GM12878 (cell line): ENCODE results near the gene ADGRA3. TPM values are rescaled to one million over a fixed set of nuclear protein-coding genes. Genes with fewer than 3 reads are reported as not detected.

ENCODE experiments used
- ATAC-seq: fragments of 200-7000 bp; cut with Tn5 transposase; 3 replicates; pipeline ENCODE4 v1.9.1; 2020; ENCODE audit warnings: mild to moderate bottlenecking, moderate library complexity
- BruUV-seq: library from RNA; stranded (reverse); fragments of 400-500 nt; replicated peaks from 2 replicates; lab custom pipeline; 2021; lab: Mats Ljungman, UMichigan
- CTCF ChIA-PET: fragments of 300-600 bp; sonication (Branson Sonifier 250); formaldehyde crosslinking; extraction: SDS; loops from one replicate; lab custom pipeline; 2021; ENCODE audit warnings: inconsistent platforms; lab: Yijun Ruan, JAX
- POLR2A ChIA-PET: fragments of 350-600 bp; formaldehyde crosslinking; extraction: SDS; loops from one replicate; lab custom pipeline; 2021; ENCODE audit warnings: inconsistent platforms; lab: Charles Lee
- RAD21 ChIA-PET: fragments of 300-600 bp; sonication (Branson Sonifier 250); formaldehyde crosslinking; loops from one replicate; lab custom pipeline; 2023; ENCODE audit warnings: antibody characterized with exemption; ENCODE audit not compliant: unreplicated experiment; lab: Charles Lee
- SMC1A ChIA-PET: fragments of 300-600 bp; sonication (Branson Sonifier 250); formaldehyde crosslinking; loops from one replicate; lab custom pipeline; 2023; ENCODE audit not compliant: unreplicated experiment, uncharacterized antibody; lab: Charles Lee
- DNase-seq: peaks from one replicate; pipeline ENCODE4 v3.0.0-alpha.2; 2011; ENCODE audit warnings: low read depth, low spot score
- FAIRE-seq: peaks from 3 replicates; lab custom pipeline; 2011; peaks lifted over from hg19 to GRCh38; lab: Jason Lieb, UNC
- H2AFZ ChIP-seq: 2 replicates; pipeline ENCODE4 v1.6.0; 2011; ENCODE audit warnings: low read depth, low read length, control low read depth; ENCODE audit not compliant: control insufficient read depth
- H3K27ac ChIP-seq: 2 replicates; pipeline ENCODE4 v1.5.1; 2011; ENCODE audit warnings: control low read depth; ENCODE audit not compliant: control insufficient read depth, insufficient read depth
- H3K27me3 ChIP-seq, 2 experiments: replicated peaks in 1 of 2; 2 replicates each; pipeline versions ENCODE4 v1.6.0 to v1.6.1; 2011; ENCODE audit warnings: low read length in 1 of 2; ENCODE audit not compliant: control insufficient read depth in 2 of 2, insufficient read depth in 2 of 2
- H3K36me3 ChIP-seq, 2 experiments: 2 replicates each; pipeline ENCODE4 v1.5.1; 2011; ENCODE audit warnings: low read length in 1 of 2; ENCODE audit not compliant: control insufficient read depth in 2 of 2, insufficient read depth in 2 of 2
- H3K4me1 ChIP-seq: 2 replicates; pipeline ENCODE4 v1.6.1; 2011; ENCODE audit warnings: mild to moderate bottlenecking, low read length, moderate library complexity, mixed read lengths; ENCODE audit not compliant: control insufficient read depth, insufficient read depth
- H3K4me2 ChIP-seq: 2 replicates; pipeline ENCODE4 v1.6.0; 2011; ENCODE audit warnings: control low read depth; ENCODE audit not compliant: control insufficient read depth, insufficient read depth
- H3K4me3 ChIP-seq: fragments of 200-600 bp; sonication (generic); 2 replicates; pipeline ENCODE4 v1.5.1; 2016
- H3K79me2 ChIP-seq: 2 replicates; pipeline ENCODE4 v1.6.0; 2011; ENCODE audit warnings: low read length; ENCODE audit not compliant: control insufficient read depth, insufficient read depth
- H3K9ac ChIP-seq: 2 replicates; pipeline ENCODE4 v1.8.0; 2011; ENCODE audit warnings: low read length, control low read depth, mixed read lengths; ENCODE audit not compliant: control insufficient read depth, insufficient read depth
- H3K9me3 ChIP-seq: replicated peaks from 3 replicates; pipeline ENCODE4 v1.5.1; 2011; ENCODE audit warnings: mild to moderate bottlenecking, low read length; ENCODE audit not compliant: control insufficient read depth, insufficient read depth
- H4K20me1 ChIP-seq: 2 replicates; pipeline ENCODE4 v1.6.0; 2011; ENCODE audit not compliant: control insufficient read depth, insufficient read depth
- ASH2L ChIP-seq: fragments of 300-600, 200-600 bp; sonication (generic); IDR thresholded peaks from 2 replicates; pipeline ENCODE4 v1.6.1; 2017; ENCODE audit warnings: low read depth, mild to moderate bottlenecking, borderline replicate concordance
- CBX3 ChIP-seq: fragments of 200-600 bp; sonication (generic); IDR thresholded peaks from 2 replicates; pipeline ENCODE4 v1.6.1; 2016; ENCODE audit warnings: low read depth, borderline replicate concordance
- ETV6 ChIP-seq, 2 experiments: fragments of 450-650 bp in 1 of 2; IDR thresholded peaks in 1 of 2; conservative IDR thresholded peaks in 1 of 2; 2 replicates each; pipeline ENCODE4 v1.6.1; 2014; ENCODE audit warnings: antibody characterized with exemption in 1 of 2, borderline replicate concordance in 1 of 2, low read depth in 1 of 2, mild to moderate bottlenecking in 1 of 2, moderate library complexity in 1 of 2
- FOXK2 ChIP-seq: fragments of 450-650 bp; IDR thresholded peaks from 2 replicates; pipeline ENCODE4 v1.6.1; 2017; ENCODE audit warnings: mild to moderate bottlenecking, moderate library complexity
- HDGF ChIP-seq: fragments of 450-650 bp; IDR thresholded peaks from 2 replicates; pipeline ENCODE4 v1.6.1; 2016; ENCODE audit warnings: antibody characterized with exemption
- IRF4 ChIP-seq: IDR thresholded peaks from 2 replicates; pipeline ENCODE4 v1.6.1; 2011; ENCODE audit warnings: low read depth, low read length
- MTA2 ChIP-seq: fragments of 450-650 bp; IDR thresholded peaks from 2 replicates; pipeline ENCODE4 v1.6.1; 2016; ENCODE audit warnings: low read depth, mild to moderate bottlenecking, moderate library complexity
- MXI1 ChIP-seq: fragments of 150-350 bp; IDR thresholded peaks from 2 replicates; pipeline ENCODE4 v1.6.1; 2011; ENCODE audit warnings: low read depth, mild to moderate bottlenecking, inconsistent platforms, low read length, improper control_type of control experiment
- NFIC ChIP-seq: IDR thresholded peaks from 2 replicates; pipeline ENCODE4 v1.6.1; 2012; ENCODE audit warnings: low read depth, mild to moderate bottlenecking, inconsistent platforms, low read length, moderate library complexity
- NFYB ChIP-seq: IDR thresholded peaks from 2 replicates; pipeline ENCODE4 v1.6.1; 2011; ENCODE audit warnings: low read depth, mild to moderate bottlenecking, low read length, improper control_type of control experiment, moderate library complexity; ENCODE audit not compliant: insufficient read depth
- NR2F1 ChIP-seq: fragments of 450-650 bp; conservative IDR thresholded peaks from 2 replicates; pipeline ENCODE4 v1.6.1; 2017; ENCODE audit warnings: mild to moderate bottlenecking
- RAD51 ChIP-seq: fragments of 450-650 bp; IDR thresholded peaks from 2 replicates; pipeline ENCODE4 v1.6.1; 2016; ENCODE audit warnings: moderate library complexity, mild to moderate bottlenecking, inconsistent platforms
- SIN3A ChIP-seq: IDR thresholded peaks from 2 replicates; pipeline ENCODE4 v1.6.1; 2012; ENCODE audit warnings: low read depth, low read length, improper control_type of control experiment
- SMARCA5 ChIP-seq: fragments of 450-650 bp; IDR thresholded peaks from 2 replicates; pipeline ENCODE4 v1.6.1; 2017; ENCODE audit warnings: mild to moderate bottlenecking
- SMC3 ChIP-seq: IDR thresholded peaks from 2 replicates; pipeline ENCODE4 v1.6.1; 2011; ENCODE audit warnings: low read length, improper control_type of control experiment, borderline replicate concordance
- SP1 ChIP-seq: IDR thresholded peaks from one replicate; pipeline ENCODE4 v1.6.1; 2011; ENCODE audit warnings: low read depth, low read length
- SREBF2 ChIP-seq: IDR thresholded peaks from 2 replicates; pipeline ENCODE4 v1.6.1; 2012; ENCODE audit warnings: mild to moderate bottlenecking, low read length
- WRNIP1 ChIP-seq: IDR thresholded peaks from 2 replicates; pipeline ENCODE4 v1.6.1; 2011; ENCODE audit warnings: low read depth, low read length, improper control_type of control experiment, borderline replicate concordance
- ZNF207 ChIP-seq: fragments of 450-650 bp; IDR thresholded peaks from 2 replicates; pipeline ENCODE4 v1.6.1; 2014; ENCODE audit warnings: antibody characterized with exemption, mild to moderate bottlenecking, borderline replicate concordance
- ZNF24 ChIP-seq: fragments of 450-650 bp; IDR thresholded peaks from 2 replicates; pipeline ENCODE4 v1.6.1; 2017; ENCODE audit warnings: antibody characterized with exemption, mild to moderate bottlenecking
- ZNF274 ChIP-seq: IDR thresholded peaks from one replicate; pipeline ENCODE4 v1.8.0; 2011; ENCODE audit not compliant: insufficient read length, insufficient read depth
- WGBS: methylation state at CpG from one replicate; pipeline ENCODE4 v1.1.6; 2016; ENCODE audit warnings: low lambda C conversion rate; ENCODE audit not compliant: insufficient replicate concordance, insufficient coverage; ENCODE audit errors: missing lambda C conversion rate; 5-methylcytosine and 5-hydroxymethylcytosine counted together
- in situ Hi-C: fragments of 300-500 bp; cut with MboI; formaldehyde crosslinking; loops from 9 replicates; pipeline ENCODE4 v1.14.3; 2018; ENCODE audit warnings: mixed read lengths
- intact Hi-C: fragments of 100-400 bp; cut with micrococcal nuclease; formaldehyde crosslinking; loops from one replicate; pipeline ENCODE4 v1.14.2; 2022; ENCODE audit not compliant: unreplicated experiment
- polyA plus RNA-seq, 11 experiments: library from polyadenylated mRNA; depleted of rRNA in 4 of 11; unstranded in 6 of 11; stranded (reverse) in 5 of 11; fragments of >200 nt; fragmentation: Nextera tagmentation in 4 of 11; fragmentation: Illumina TruSeq in 1 of 11; extraction: Ambion mirVana in 4 of 11; extraction: Trizol in 1 of 11; gene quantifications; 1 replicate in 1 of 11; 2 replicates in 10 of 11; pipeline versions ENCODE4 v1.2.1 to v1.2.3, GENCODE V29; 2011 to 2016; ENCODE audit warnings: inconsistent platforms in 2 of 11, missing spikeins in 2 of 11, low read depth in 1 of 11
- total RNA-seq, 4 experiments: library from RNA; depleted of rRNA in 3 of 4; stranded (reverse); fragments of >200 nt in 3 of 4; fragmentation: Illumina TruSeq in 1 of 4; extraction: Trizol in 1 of 4; gene quantifications; 2 replicates each; pipeline versions ENCODE4 v1.2.1 to v1.2.3, GENCODE V29; 2013 to 2021
- TF ChIP-seq, protein P1 (sequence below): fragments of 450-650 bp; IDR thresholded peaks from 2 replicates; pipeline ENCODE4 v1.6.1; 2017; ENCODE audit warnings: mild to moderate bottlenecking, low read depth, inconsistent platforms; ENCODE audit not compliant: poor library complexity, severe bottlenecking

ADGRA3 gene
- total and polyA plus RNA-seq, 10 of the 15 experiments (the other 5 are each of a cell fraction or from before 2014, with no cell fraction given): 0.24 to 66.2 (median 2.5) TPM

DNA sequence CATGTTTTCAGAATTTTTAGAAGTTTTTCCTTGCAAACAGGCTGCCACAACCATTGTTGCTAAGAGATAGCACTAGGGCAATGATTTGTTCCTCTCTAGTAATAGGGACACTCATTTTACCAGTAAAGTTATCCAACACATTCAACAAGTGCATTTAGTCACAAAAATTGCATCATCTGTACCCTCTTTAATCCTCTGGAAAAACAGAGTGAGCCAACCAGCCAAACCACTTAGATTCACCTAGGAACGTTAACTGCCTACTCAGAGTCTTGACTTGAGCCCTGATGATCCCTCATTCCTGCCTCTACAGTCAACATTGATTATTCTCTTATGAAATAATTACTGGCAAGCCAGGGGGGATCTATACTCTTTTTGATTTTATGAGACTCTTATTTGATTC is 17.0 kb upstream of the ADGRA3 start (continued):
- TF ChIP-seq, protein P1, sequence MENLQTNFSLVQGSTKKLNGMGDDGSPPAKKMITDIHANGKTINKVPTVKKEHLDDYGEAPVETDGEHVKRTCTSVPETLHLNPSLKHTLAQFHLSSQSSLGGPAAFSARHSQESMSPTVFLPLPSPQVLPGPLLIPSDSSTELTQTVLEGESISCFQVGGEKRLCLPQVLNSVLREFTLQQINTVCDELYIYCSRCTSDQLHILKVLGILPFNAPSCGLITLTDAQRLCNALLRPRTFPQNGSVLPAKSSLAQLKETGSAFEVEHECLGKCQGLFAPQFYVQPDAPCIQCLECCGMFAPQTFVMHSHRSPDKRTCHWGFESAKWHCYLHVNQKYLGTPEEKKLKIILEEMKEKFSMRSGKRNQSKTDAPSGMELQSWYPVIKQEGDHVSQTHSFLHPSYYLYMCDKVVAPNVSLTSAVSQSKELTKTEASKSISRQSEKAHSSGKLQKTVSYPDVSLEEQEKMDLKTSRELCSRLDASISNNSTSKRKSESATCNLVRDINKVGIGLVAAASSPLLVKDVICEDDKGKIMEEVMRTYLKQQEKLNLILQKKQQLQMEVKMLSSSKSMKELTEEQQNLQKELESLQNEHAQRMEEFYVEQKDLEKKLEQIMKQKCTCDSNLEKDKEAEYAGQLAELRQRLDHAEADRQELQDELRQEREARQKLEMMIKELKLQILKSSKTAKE: no peak
- TF ChIP-seq SMC3 (no peak), SIN3A (no peak), ZNF207 (no peak), ETV6 (conservative IDR thresholded peaks at IDR 0.05 in 1 of 2, IDR thresholded peaks at IDR 0.05 in 1 of 2; ENCODE audit: borderline replicate concordance in 1 of 2, low read depth in 1 of 2) (no peak), NR2F1 (no peak), SP1 (no peak), CBX3 (no peak), WRNIP1 (no peak), RAD51 (no peak), ZNF24 (no peak)

- CTCF ChIA-PET: interaction anchor here (0.8 to 1.5 kb wide), 3 partner anchors 8 to 12 kb away, joined by 3 read pairs; no protein-coding TSS in a partner anchor
- intact Hi-C loops (no loop called here), in situ Hi-C loops (no loop called here)
- no peak overlapping the region for H3K4me2 ChIP-seq
- H4K20me1 ChIP-seq: no peaks in the 10 kb centered on the region
- SMC1A ChIA-PET: interaction anchor here (0.5 kb wide), 1 partner anchor 28 kb away, joined by 3 read pairs; no protein-coding TSS in a partner anchor
- POLR2A ChIA-PET: no interaction called here
- 0% methylated on average over 1 of the region's 1 CpG for WGBS
- H3K27ac ChIP-seq: no peak overlapping the region
- H2AFZ ChIP-seq: no peak overlapping the region
- no peak overlapping the region for H3K9ac ChIP-seq
- no peaks in the 10 kb centered on the region for H3K4me1 ChIP-seq
- ATAC-seq (no peak), FAIRE-seq (no peak), DNase-seq (no peak)
- H3K9me3 ChIP-seq: no peaks in the 10 kb centered on the region
- H3K27me3 ChIP-seq: no peaks in the 10 kb centered on the region
- BruUV-seq: no TSS peak
- no peak overlapping the region for H3K4me3 ChIP-seq
- no peaks in the 10 kb centered on the region for H3K79me2 ChIP-seq
- RAD21 ChIA-PET: no interaction called here
- no peaks in the 10 kb centered on the region for H3K36me3 ChIP-seq
- no peak for TF ChIP-seq IRF4
- TF ChIP-seq ZNF274: no peak
- no peak for TF ChIP-seq SREBF2
- TF ChIP-seq NFIC: no peak
- no peak for TF ChIP-seq SMARCA5
- TF ChIP-seq NFYB: no peak
- no peak for TF ChIP-seq HDGF
- no peak for TF ChIP-seq MTA2
- no peak for TF ChIP-seq ASH2L
- no peak for TF ChIP-seq MXI1
- TF ChIP-seq FOXK2: no peak
Measured at GRCh38 chr4:22532117-22532516, 16.3 kb upstream of the ADGRA3 start.
